ENCODE data around the gene PIGQ.

PIGQ gene

GRCh38 chr16:556474-557173 lies 13.1 kb upstream of the PIGQ start:
- no peak for DNase-seq

DNA sequence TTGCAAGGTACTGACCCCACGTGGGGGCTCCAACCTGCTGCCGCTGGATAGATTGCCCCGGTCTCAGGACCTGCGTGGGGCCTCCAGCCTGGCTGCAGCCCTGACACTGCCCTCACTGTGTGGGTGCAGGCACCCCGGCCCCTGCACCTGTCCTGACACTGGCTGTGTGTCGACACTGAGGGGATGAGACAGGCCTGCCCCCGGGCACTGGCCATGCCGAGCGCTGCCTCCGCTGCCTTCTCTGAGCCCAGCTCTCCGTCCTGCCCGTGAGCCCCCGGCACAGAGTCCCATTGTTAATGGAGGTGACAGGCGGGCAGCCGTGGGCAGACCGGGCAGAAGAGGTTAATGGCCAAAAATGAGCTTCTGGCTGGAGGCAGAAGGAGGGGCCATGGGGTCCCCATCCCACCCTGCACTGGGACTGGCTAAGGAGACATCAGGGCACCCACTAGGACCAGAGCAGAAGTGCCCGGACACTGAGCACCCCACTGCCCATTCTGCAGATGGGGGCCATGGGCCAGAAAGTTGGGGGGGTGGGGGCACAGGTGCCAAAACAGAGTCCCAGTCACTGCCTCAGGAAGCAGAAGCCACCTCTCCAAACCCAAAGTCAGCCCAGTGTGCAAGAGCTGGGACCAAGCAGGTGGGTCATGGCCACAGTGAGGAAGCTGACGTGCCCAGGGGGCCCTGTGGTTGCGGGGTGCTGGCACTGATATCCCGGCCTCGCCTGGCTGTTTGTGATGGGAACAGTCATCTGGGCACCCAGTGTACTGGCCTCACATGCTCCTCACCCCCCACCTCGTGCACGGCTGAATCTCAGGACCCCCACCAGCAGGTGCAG lies 12.1 kb upstream of the PIGQ start:
- no peak for DNase-seq

GRCh38 chr16:558298-559020 lies 11.3 kb upstream of the PIGQ start:
- DNase-seq: no peak

GRCh38 chr16:559021-559380 lies 10.8 kb upstream of the PIGQ start:
- DNase-seq: no peak

DNA sequence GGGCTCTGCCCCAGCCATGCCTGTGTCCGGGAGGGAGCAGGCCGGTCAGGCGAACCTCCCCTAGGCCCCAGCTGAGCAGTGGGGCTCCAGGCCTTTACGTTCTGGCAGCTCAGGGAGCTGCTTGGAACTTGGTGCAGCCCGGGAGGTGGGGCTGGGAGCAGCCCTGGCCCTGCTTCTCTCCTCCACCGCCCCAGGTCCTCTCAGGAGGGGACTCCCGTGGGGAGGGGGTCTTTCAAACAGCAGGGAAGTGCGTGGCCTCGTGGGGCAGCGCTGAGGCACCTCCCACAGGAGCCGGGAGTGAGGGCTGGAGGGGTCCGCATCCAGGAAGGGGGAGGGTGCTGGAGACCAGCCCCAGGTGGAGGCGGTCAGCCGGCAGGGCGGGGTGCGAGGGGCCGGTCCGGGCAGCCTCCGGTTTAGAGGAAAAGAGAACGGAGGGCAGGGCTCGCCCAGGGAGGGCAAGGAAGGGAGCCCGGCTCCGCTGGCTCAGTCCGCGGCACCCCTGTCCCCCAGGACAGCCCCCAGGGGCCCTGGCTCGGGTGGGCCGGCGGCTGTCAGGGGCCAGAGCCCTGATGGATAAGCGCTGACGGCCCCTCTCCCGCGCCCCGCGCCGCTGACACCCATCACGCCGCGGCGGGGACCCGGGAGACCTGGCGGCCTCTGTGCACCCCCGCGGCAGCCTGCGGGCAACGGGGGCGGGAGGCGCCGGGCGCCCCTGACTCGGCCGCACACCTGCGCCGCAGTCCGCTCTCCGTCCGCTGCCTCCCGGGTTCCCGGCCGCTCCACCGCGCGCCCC lies 10.2 kb upstream of the PIGQ start:
- DNase-seq: no peak

DNA sequence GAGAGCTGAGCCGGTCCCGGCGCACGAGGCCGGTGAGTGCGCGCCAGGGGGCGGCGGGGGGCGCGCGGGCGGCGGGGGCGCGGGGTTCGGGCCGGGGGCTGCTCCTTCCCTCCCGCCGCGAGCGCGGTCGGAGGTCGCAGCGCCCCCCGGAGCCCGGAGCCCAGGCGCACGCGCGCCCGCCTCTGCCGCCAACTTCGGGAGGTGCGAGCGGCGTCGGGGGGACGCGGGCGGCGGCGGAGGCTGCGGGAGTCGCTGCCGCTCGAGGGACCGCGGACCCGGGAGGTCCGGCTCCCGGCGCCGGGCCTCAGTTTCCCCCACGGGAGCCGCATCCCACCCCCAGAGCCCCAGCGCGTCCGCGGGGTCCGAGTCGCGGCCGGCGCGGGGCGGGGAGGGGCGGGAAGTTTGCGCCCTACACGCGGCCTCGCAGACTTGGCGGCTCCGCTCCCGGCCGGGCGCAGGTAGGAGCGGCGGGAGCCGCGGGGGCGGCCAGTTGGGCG lies 9.5 kb upstream of the PIGQ start, which contains the start of gene PRR35:
Gene PRR35, plus strand, starts transcription at position 191 of the 497 bp plus-strand sequence. CDS start 2,901 bp downstream, outside the sequence.
- no peak for DNase-seq

DNA sequence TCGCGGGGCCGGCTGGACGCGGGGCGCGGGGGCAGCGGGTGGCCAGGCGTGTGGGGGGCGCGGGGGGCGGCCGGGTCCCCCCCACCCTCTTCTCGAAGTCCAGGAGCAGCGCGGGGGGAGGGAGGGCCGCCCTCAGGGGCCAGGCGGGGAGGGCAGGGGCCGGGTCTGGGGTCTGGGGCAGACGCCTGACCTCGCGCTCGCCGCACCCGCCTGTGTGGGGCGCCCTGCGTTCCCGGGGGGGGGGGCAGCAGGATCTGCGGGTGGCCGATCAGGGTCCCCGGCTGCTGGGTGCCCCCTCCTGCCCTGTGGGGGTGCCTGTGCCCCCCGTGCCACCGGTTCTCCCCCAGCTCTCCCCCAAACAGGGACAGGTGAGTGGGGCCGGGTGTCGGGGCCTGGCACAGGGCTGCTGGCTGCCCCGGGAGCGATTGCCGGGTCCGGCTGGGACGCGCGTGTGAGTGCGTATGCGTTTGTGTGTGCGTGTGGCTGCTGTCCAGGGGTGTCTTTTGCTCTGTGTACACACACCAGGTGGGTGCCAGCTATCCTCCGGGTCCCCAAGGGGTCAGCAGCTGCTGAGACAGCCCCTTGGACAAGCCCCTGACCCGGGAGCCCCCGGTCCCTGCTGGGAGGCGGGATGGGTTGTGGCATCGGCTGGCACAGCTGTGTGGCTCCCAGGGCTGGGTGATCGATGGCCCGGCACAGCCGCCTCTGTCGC lies 8.9 kb upstream of the PIGQ start:
- DNase-seq: no peak

DNA sequence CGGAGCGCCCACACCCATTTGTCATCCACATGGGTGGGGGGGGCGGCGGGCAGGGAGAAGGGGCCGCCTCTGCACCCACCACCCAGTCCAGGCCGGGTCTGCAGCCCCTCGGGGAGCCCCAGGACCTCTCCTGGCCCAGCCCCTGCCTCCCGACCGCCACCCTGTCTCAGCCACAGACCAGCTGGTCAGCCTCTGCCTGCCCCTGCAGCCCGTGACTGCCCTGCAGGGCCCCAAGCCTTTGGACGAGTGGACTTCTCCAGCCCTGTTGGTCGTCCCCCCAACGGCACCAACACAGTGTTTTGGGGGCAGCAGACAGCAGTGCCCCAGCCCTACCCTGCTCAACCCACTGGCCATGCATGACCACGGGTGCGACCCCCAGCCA lies 8.4 kb upstream of the PIGQ start:
- no peak for DNase-seq

DNA sequence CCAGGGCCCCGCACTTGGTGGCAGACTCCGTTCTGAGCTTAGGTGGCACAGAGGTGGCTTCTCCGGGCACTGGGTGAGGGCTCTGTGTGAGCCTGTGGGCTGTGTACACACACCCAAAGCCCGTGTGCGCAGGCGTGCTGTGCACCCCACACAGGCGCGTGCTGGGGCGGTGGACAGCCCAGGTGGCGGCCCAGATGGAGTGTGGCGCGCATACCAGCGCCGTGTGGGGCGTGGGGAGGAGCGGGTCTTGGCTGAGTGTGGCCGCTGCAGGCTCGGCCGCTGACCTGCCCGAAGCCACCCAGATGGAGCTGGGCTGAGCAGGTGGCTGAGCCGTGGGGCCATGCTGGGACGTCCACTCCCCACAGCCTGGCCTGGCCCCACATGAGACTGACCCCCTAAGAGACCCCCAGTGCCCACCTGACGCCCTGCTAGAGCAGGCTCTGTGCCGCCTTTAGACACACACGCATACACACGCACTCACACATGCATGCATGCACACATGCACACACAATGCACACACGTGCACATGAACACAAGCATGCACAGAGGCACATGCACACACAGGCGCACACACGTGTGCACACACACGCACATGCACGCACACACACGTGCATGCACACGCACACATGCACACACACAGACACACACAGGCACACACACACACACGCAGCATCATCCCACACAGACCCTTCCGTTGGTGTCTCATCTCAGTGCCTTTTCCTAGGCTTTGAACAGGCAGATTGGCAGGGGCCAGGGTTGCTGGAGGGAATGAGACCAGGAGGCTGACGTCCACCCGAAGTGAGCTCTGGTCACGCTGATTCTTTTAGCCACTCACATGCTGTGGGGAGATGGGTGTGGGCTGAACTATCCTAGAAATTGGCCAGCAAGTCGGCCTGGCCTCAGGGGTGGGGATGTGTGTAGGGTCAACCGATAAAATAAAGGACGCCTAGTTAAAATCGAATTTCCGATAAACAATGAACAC lies 7.5 kb upstream of the PIGQ start:
- no peak for DNase-seq

DNA sequence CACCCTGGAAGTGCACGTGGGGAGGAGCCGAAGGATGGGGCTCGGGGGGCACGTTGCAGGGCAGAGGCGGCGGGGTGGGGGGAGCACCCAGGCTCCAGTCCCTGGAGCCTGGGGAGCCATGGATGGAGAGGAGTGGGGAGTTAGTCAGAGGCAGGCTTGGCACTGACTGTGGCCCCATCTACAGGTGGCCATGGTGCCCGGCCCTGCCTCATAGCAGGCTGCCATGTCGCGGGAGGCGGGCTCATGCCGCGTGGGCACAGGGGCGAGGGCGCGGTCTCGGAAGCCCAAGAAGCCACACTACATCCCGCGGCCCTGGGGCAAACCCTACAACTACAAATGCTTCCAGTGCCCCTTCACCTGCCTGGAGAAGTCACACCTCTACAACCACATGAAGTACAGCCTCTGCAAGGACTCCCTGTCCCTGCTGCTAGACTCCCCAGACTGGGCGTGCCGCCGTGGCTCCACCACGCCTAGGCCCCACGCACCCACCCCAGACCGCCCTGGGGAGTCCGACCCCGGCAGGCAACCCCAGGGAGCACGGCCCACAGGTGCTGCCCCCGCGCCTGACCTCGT lies 6.6 kb upstream of the PIGQ start:
- no peak for DNase-seq

GRCh38 chr16:564690-565418 lies 4.9 kb upstream of the PIGQ start:
- DNase-seq: no peak

DNA sequence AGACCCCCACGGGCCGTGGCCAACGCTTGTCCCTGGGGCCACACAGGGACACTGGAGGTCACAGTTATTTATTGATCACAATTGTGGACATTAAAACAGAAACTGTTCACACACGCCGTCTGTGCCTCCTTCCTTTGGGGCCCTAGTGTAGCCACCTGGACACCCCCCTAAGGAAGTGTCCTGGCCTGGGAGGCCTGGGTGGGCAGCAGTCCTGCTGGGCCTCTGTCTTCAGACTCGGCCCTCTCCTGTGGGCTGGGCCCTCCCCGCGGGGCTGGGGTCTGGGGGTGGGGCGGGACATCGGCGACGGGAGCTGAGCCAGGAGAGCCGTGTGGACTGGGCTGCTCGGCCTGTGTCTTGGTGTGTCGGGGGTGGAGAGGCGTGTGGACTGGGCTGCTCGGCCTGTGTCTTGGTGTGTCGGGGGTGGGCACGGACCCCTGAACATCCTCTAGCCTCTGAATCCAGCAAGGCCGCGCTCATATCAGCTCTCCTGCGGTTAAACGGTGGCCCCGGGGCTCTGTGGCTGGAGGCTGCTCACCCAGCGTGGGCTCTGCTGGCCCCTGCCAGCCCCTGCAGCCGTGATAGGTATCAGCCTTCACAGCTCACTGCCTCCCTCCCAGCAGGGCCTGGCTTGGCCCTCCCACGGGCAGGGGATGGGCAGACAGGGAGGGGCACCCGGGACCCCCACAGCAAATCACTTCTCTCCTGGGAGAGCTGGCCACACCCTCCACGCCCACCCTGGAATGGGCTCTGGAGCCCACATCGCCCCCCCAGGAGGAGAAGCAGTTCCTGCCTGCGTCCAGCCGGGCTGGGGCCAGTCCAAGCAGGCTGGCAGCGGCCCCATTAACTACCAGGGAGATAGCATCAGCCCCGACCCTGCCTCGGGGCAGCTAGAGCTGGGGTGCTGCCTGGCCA lies 4.1 kb upstream of the PIGQ start:
- DNase-seq: no peak

- DNase-seq: peak; percentile 58
Measured at GRCh38 chr16:566475-567372, 3.0 kb upstream of the PIGQ start, which contains the start of gene NHLRC4. TSS of gene NHLRC4 (plus strand) at chr16:567005. CDS start at chr16:568048, 1,043 bp downstream.

DNA sequence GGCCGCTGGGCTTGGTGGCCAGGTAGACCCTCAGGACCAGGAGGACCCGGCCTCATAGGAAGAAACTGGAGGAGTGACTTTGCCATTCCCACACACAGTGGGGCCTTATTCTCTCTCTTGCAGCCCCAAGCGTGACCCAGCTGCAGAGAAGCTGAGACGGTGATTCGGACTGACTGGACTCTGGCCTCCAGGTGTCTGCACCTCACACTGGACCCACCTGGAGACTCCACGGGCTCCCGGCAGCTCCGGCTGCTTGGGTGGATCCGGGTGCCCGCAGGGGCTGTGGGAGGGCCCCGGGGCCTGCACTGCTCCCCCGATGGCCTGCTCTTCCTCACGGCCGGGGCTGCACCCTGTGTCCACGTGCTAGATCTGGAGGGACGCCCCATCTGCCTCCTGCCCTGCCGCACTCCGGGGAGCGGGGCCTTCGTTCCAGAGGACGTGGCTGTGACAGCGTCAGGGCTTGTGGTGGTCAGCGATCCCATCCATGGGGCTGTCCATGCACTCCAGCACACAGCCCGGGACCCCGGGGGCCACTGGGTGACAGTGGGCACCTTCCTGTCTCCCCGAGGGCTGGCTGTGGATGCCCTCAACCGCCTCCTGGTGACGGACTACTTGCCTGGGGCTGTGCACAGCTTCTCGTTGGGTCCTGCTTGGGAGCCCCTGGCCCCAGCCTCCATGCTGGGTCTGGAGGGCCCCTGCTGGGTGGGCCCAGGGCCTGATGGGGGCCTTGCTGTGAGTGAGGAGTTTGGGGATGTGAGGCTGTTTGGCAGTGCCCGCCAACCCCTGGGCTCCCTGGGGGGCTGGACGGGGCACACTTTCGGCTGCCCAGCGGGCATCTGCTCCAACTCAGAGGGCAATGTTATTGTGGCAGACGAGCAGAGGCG lies 2.2 kb upstream of the PIGQ start:
- no peak for DNase-seq

DNA sequence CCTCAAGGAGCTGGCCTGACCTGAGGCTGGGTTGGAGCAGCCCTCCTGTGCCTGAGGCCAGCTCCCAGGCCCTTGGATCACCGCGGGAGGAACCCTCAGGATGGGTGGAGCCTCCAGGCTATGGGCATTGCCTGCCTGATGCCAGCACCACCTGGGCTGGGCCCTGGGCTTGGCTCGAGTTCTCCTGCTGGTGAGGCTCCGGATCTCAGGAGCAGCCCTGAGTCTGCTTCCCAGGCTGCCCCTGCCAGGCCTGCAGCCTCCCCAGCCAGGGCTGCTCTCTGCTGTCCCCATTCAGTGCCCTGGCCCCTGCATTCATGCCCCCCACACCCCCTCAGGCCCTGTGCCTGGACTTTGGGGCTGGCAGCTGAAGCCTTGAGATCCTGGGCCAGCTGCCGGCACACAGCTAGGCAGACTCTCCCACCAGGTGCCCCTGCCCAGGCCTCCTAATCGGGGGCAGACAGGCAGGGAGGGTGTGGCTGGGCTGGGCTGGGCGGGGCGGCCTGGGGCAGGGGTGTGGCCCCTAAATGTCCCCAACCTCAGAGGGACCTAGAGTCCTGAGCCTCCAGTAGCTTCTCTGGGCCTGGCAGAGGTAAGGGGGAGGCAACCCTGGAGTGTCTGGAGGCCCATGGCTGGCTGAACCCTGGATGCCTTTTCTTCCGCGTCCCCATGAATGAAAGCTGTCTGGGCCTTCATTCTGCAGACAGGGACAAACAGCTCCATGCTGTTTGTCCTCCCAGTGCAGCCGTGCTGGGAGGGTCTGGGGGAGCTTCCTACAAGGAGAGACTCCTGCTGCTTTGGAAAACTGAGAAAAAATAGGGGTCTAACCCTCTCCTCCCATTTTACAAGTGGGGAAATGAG lies 1.1 kb upstream of the PIGQ start:
- DNase-seq: no peak
